Colonic mucosa (tissue), 4 donors: ENCODE measurements around the gene MUC12. TPM values are rescaled to one million over a fixed set of nuclear protein-coding genes. Genes with fewer than 3 reads are reported as not detected.
"Not testable (repeated sequence)": the region's sequence is repeated elsewhere in the genome, so short reads cannot be mapped to it uniquely, and the experiment has no call there.

Experiments used
- DNase-seq: peaks from one replicate; pipeline ENCODE4 v3.0.0-alpha.2; 2020
- H3K27ac ChIP-seq: fragments of 200-600 bp; one replicate; pipeline ENCODE4 v1.8.0; 2021
- H3K27me3 ChIP-seq: fragments of 200-600 bp; one replicate; pipeline ENCODE4 v1.8.0; 2021
- H3K36me3 ChIP-seq: fragments of 200-600 bp; one replicate; pipeline ENCODE4 v1.8.0; 2021
- H3K4me1 ChIP-seq: fragments of 200-600 bp; one replicate; pipeline ENCODE4 v1.8.0; 2021; ENCODE audit warnings: mild to moderate bottlenecking
- H3K4me3 ChIP-seq: fragments of 200-600 bp; one replicate; pipeline ENCODE4 v1.8.0; 2021
- H3K9ac ChIP-seq, 2 donors: one replicate each; pipeline ENCODE4 v1.7.0; 2013; ENCODE audit warnings: control low read depth in 2 of 2, low read depth in 2 of 2, low read length in 2 of 2
- H3K9me3 ChIP-seq: fragments of 200-600 bp; one replicate; pipeline ENCODE4 v1.8.0; 2021
- CTCF ChIP-seq: fragments of 200-600 bp; IDR thresholded peaks from one replicate; pipeline ENCODE4 v1.8.0; 2022; ENCODE audit warnings: antibody characterized with exemption, mild to moderate bottlenecking
- intact Hi-C: fragments of 100-400 bp; cut with DNase I; formaldehyde crosslinking; loops from one replicate; pipeline ENCODE4 v1.14.1; 2022
- total RNA-seq, 2 donors: library from RNA; stranded (reverse); fragmentation: NEBNext Ultra II Directional in 1 of 2; extraction: Animal tissue kit (Norgen Biotek cat#: 25700) in 1 of 2; gene quantifications; one replicate each; pipeline ENCODE4 v1.2.1, GENCODE V29; 2021
- donor health status: healthy.
- donor health status: DM: no; HTN: no; CAD: no.
- donor health status: DM: no; HTN: no; CAD: no.

MUC12 gene
- total RNA-seq, 2 donors from 2014 or later = 331 to 542 TPM

- Histone ChIP-seq H3K4me1 (no peaks in the 10 kb centered on the region), H3K9ac (peak overlapping the region in 1 of 2 donors; percentile 21), H3K36me3 (no peaks in the 10 kb centered on the region), H3K27me3 (no peaks in the 10 kb centered on the region), H3K27ac (peak overlapping the region; percentile 36), H3K9me3 (no peaks in the 10 kb centered on the region), H3K4me3 (no peak overlapping the region)
- no peak for TF ChIP-seq CTCF
- intact Hi-C loops = no loop called here
- DNase-seq = peak; percentile 47
Measured at GRCh38 chr7:101021703-101022102, 52.3 kb downstream of the MUC12 start.

DNA sequence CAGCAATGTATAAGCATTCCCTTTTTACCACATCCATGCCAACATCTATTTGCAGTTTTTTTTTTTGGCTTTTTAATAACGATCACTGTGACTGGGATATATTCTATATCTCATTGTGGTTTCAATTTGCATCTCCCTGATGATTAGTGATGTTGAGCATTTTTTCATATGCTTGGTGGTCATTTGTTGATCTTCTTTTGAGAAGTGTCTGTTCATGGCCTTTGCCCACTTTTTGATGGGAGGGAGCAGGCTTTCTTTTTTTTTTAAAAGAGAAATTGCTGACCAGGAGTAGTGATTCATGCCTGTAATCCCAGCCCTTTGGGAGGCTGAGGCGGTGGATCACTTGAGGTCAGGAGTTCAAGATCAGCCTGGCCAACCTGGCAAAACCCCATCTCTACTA is 54.5 kb downstream of the MUC12 start:
- no peak overlapping the region for H3K4me3 ChIP-seq
- no peak overlapping the region for H3K9ac ChIP-seq
- DNase-seq = no peak
- TF ChIP-seq CTCF = no peak
- no peaks in the 10 kb centered on the region for H3K9me3 ChIP-seq
- no peaks in the 10 kb centered on the region for H3K36me3 ChIP-seq
- no peaks in the 10 kb centered on the region for H3K27me3 ChIP-seq
- no peak overlapping the region for H3K27ac ChIP-seq
- intact Hi-C loops = no loop called here
- H3K4me1 ChIP-seq = no peaks in the 10 kb centered on the region

DNA sequence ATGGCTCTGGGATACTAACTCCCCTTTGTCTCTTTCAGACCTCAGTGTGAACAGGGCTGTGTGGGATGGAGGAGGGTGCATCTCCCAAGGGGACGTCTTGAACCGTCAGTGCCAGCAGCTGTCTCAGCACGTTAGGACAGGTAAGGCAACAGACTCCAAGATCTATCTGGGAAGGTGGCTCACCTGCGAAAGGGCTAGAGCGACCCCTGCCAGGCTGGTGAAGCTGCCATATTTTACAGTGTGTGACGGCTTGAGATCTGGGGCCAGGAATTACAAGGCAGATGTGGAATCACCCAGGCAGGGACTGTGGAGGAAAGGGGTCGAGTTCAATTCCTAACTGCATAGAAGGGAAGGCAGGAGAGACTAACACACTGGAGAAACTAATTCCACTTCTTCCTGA is 61.7 kb downstream of the MUC12 start:
- intact Hi-C loops = no loop called here
- no peaks in the 10 kb centered on the region for H3K36me3 ChIP-seq
- TF ChIP-seq CTCF = no peak

DNA sequence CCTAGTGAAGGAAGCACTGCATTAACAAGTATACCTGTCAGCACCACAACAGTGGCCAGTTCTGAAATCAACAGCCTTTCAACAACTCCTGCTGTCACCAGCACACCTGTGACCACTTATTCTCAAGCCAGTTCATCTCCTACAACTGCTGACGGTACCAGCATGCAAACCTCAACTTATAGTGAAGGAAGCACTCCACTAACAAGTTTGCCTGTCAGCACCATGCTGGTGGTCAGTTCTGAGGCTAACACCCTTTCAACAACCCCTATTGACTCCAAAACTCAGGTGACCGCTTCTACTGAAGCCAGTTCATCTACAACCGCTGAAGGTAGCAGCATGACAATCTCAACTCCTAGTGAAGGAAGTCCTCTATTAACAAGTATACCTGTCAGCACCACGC is 66.6 kb downstream of the MUC12 start:
- H3K4me3 ChIP-seq = no peak overlapping the region
- no peaks in the 10 kb centered on the region for H3K27me3 ChIP-seq
- DNase-seq = no peak
- no peak overlapping the region for H3K9ac ChIP-seq
- intact Hi-C loops = no loop called here
- H3K27ac ChIP-seq = no peak overlapping the region
- H3K9me3 ChIP-seq = no peaks in the 10 kb centered on the region
- TF ChIP-seq CTCF = no peak
- H3K4me1 ChIP-seq = no peaks in the 10 kb centered on the region
- no peaks in the 10 kb centered on the region for H3K36me3 ChIP-seq

More for the DNA sequence above, 61.7 kb downstream of the MUC12 start:
- no peak for DNase-seq
- no peak overlapping the region for H3K4me3 ChIP-seq
- H3K27ac ChIP-seq = no peak overlapping the region
- H3K9me3 ChIP-seq = no peaks in the 10 kb centered on the region
- H3K4me1 ChIP-seq = no peaks in the 10 kb centered on the region
- H3K27me3 ChIP-seq = no peaks in the 10 kb centered on the region
- H3K9ac ChIP-seq = no peak overlapping the region

GRCh38 chr7:101041283-101041682 is 71.9 kb downstream of the MUC12 start:
- H3K27me3 ChIP-seq, H3K9ac ChIP-seq, H3K4me3 ChIP-seq, H3K4me1 ChIP-seq, H3K27ac ChIP-seq, DNase-seq, intact Hi-C loops, H3K9me3 ChIP-seq, H3K36me3 ChIP-seq: not testable (repeated sequence)

DNA sequence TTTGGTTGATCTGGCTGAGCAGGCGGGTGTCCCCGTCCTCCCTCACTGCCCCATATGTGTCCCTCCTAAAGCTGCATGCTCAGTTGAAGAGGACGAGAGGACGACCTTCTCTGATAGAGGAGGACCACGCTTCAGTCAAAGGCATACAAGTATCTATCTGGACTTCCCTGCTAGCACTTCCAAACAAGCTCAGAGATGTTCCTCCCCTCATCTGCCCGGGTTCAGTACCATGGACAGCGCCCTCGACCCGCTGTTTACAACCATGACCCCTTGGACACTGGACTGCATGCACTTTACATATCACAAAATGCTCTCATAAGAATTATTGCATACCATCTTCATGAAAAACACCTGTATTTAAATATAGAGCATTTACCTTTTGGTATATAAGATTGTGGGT is 89.0 kb downstream of the MUC12 start:
- no peaks in the 10 kb centered on the region for H3K36me3 ChIP-seq

More for the DNA sequence above, 89.0 kb downstream of the MUC12 start:
- Histone ChIP-seq H3K4me1 (no peaks in the 10 kb centered on the region), H3K9ac (no peak overlapping the region), H3K27ac (no peak overlapping the region), H3K27me3 (no peaks in the 10 kb centered on the region), H3K9me3 (no peaks in the 10 kb centered on the region), H3K4me3 (no peak overlapping the region)
- TF ChIP-seq CTCF = no peak
- intact Hi-C loops = loop anchor here (2.0 kb wide), 1 partner anchor 94 kb away; no protein-coding TSS in a partner anchor
- peak; percentile 55 for DNase-seq
